Activated CD4-positive, alpha-beta T cell treated with anti-CD3 and anti-CD28 coated beads, Interleukin-10, Interleukin-2, amounts not matched to agents 100 ng/mL and 50 ng/mL, durations not matched to agents 16 hours and 8 hours (primary cell): ENCODE measurements around the gene DNAJC1.

Experiments
- DNase-seq: peaks from one replicate; pipeline ENCODE4 v3.0.0-alpha.2; 2020

Gene DNAJC1

GRCh38 chr10:21756707-21757106 is 246.8 kb downstream of the DNAJC1 start:
- no peak for DNase-seq

- no peak for DNase-seq
These were observed 249.0 kb downstream of the DNAJC1 start for GRCh38 chr10:21754410-21755011.

GRCh38 chr10:21753497-21754270 is 249.8 kb downstream of the DNAJC1 start:
- no peak for DNase-seq

- DNase-seq = no peak
These were observed 251.9 kb downstream of the DNAJC1 start for GRCh38 chr10:21751341-21752310.

- no peak for DNase-seq
These were observed 253.1 kb downstream of the DNAJC1 start for GRCh38 chr10:21750424-21750823.

- DNase-seq = peak; percentile 44
These were observed 253.7 kb downstream of the DNAJC1 start for GRCh38 chr10:21749788-21750187.

GRCh38 chr10:21747809-21748208 is 255.7 kb downstream of the DNAJC1 start:
- DNase-seq = no peak

GRCh38 chr10:21746118-21746517 is 257.4 kb downstream of the DNAJC1 start:
- DNase-seq = peak; percentile 16

GRCh38 chr10:21744223-21744622 is 259.3 kb downstream of the DNAJC1 start:
- DNase-seq = no peak

GRCh38 chr10:21742740-21743412 is 260.7 kb downstream of the DNAJC1 start:
- no peak for DNase-seq

- peak; percentile 16 for DNase-seq
These were observed 262.5 kb downstream of the DNAJC1 start for GRCh38 chr10:21740989-21741388.

GRCh38 chr10:21737106-21737505 is 266.4 kb downstream of the DNAJC1 start:
- DNase-seq = no peak

GRCh38 chr10:21733710-21734109 is 269.8 kb downstream of the DNAJC1 start:
- no peak for DNase-seq

- peak; percentile 59 for DNase-seq
These were observed 271.3 kb downstream of the DNAJC1 start for GRCh38 chr10:21732067-21732772.

- DNase-seq = no peak
These were observed 274.9 kb downstream of the DNAJC1 start for GRCh38 chr10:21728618-21729017.

- DNase-seq = no peak
These were observed 275.9 kb downstream of the DNAJC1 start for GRCh38 chr10:21727452-21728168.

- DNase-seq = no peak
These were observed 276.8 kb downstream of the DNAJC1 start for GRCh38 chr10:21726601-21727225.

- DNase-seq = peak; percentile 69
These were observed 278.7 kb downstream of the DNAJC1 start for GRCh38 chr10:21724687-21725367.

- no peak for DNase-seq
These were observed 279.4 kb downstream of the DNAJC1 start for GRCh38 chr10:21724020-21724589.

- DNase-seq = no peak
These were observed 281.3 kb downstream of the DNAJC1 start for GRCh38 chr10:21722209-21722608.
